ENCODE results near the gene ANKRD33. TPM values are rescaled to one million over a fixed set of nuclear protein-coding genes. Genes with fewer than 3 reads are reported as not detected.
A peak's percentile ranks its signal among the peaks of the same experiment; 100 is the strongest.

The ANKRD33 gene
- polyA plus RNA-seq, 1 of the 3 experiments (the other 2 are of a cell fraction): not detected

DNA sequence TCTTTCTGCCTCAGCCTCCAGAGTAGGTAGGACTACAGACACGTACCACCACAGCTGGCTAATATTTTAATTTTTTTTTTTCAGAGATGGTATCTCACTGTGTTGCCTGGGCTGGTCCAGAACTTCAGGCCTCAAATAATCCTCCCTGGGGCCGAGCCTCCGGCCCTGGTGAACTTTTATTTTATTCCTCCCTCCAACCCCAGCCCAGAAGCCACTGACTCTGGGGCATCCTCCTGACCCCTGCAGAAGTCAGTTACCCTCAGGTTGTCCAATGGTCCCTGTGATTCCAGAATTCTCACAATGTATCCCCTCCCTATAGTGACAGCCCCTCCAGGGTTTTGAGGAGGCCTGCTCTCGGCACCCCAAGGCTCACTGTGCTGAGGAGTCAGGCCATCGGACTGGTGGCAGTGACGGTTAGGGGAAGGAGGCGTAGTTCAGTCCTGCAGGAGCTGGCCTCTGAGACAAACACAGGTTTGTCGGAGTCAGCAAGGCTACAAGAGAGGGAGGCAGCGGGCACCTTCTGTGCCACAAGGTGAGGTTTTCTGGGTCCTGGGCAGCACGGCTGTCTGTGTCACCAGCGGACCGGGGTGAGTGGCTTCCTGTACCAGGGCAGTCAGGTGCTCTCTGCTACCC is 20.0 kb upstream of the ANKRD33 start:
- CTCF ChIA-PET: interaction anchor here (0.7 to 18.2 kb wide), 6 partner anchors 9 to 113 kb away, joined by 3 to 194 read pairs (median 4); partner anchors contain the start of gene FIGNL2
- no peak overlapping the region for H3K4me2 ChIP-seq

DNA sequence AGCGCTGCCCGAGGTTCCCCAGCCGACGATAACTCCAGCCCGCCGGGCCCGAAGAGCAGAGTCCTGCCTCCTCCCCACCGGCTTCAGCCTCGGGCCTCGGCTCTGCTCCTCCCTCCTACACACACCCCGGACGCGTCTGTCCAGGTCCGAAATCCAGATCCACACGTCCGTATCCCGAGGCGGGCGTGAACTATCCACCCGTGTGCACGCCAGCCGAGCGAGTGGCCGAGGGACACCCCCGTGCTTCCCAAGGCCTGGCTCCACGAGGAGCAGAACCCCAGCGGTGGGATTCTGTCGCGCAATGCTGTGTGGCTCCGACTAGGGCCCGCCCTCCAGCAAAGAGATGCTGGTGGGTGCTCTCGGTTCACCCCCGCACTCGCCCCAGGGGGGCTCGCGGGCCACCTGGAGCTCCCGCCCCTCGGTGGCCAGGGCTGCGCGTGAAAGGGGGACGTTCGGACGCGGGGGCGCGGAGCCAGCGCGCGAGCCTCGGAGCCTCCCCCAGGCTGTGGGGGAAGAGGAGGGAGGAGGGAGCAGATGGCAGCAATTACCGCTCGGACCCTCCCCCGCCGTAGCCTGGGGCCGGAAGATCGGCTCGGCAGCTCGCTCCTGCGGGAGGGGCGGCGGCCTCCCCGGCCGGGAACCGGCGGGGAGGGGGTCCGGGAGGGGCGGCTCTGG is 18.9 kb upstream of the ANKRD33 start:
- CTCF ChIA-PET: interaction anchor here (1.0 to 18.2 kb wide), 6 partner anchors 20 to 450 kb away, joined by 3 to 194 read pairs (median 4); a partner anchor contains a TSS
- Histone ChIP-seq H2AFZ (ENCODE audit: low read depth) (peak overlapping the region; percentile 76), H3K9me3 (no peaks in the 10 kb centered on the region), H3K79me2 (ENCODE audit: insufficient read depth) (no peaks in the 10 kb centered on the region), H3K27ac (ENCODE audit: low read depth in 2 of 2, low read length in 1 of 2) (peak overlapping the region in 1 of 2 experiments; percentile 28; a peak in 1 of 4 replicates), H3K4me3 (ENCODE audit: low read depth in 2 of 2, low read length in 1 of 2) (peak overlapping the region; percentile 16 to 40; a peak in 3 of 4 replicates), H3K36me3 (replicated peaks in 1 of 2; ENCODE audit: control insufficient read depth in 1 of 2, insufficient read depth in 2 of 2, low read length in 1 of 2) (no peaks in the 10 kb centered on the region), H3K9ac (no peak overlapping the region), H3K4me1 (ENCODE audit: control insufficient read depth in 1 of 2, insufficient read depth in 2 of 2, low read depth in 1 of 2, low read length in 1 of 2) (peaks cover 0 to 57% of the 10 kb centered on the region in 2 experiments; a peak in 1 of 4 replicates), H4K20me1 (ENCODE audit: insufficient read depth) (no peaks in the 10 kb centered on the region), H3K4me2 (peak overlapping the region; percentile 69; the same call in 1 of the 2 replicates), H3K9me2 (no peaks in the 10 kb centered on the region), H3F3A (replicated peaks; ENCODE audit: insufficient read depth) (no peaks in the 10 kb centered on the region), H3K27me3 (ENCODE audit: insufficient read depth) (no peaks in the 10 kb centered on the region; the same call in 1 of the 2 replicates)
- DNase-seq: peak; percentile 91
- 52% methylated on average over 29 of the region's 67 CpGs for WGBS (ENCODE audit: low lambda C conversion rate)
- POLR2A ChIA-PET: interaction anchor here (1.4 kb wide), 1 partner anchor 43 kb away, joined by 4 read pairs; no protein-coding TSS in a partner anchor
- no peak for TF ChIP-seq EZH2phosphoT487 (IDR thresholded peaks at IDR 0.05; ENCODE audit: borderline replicate concordance, low read depth)
- TF ChIP-seq, protein P1, sequence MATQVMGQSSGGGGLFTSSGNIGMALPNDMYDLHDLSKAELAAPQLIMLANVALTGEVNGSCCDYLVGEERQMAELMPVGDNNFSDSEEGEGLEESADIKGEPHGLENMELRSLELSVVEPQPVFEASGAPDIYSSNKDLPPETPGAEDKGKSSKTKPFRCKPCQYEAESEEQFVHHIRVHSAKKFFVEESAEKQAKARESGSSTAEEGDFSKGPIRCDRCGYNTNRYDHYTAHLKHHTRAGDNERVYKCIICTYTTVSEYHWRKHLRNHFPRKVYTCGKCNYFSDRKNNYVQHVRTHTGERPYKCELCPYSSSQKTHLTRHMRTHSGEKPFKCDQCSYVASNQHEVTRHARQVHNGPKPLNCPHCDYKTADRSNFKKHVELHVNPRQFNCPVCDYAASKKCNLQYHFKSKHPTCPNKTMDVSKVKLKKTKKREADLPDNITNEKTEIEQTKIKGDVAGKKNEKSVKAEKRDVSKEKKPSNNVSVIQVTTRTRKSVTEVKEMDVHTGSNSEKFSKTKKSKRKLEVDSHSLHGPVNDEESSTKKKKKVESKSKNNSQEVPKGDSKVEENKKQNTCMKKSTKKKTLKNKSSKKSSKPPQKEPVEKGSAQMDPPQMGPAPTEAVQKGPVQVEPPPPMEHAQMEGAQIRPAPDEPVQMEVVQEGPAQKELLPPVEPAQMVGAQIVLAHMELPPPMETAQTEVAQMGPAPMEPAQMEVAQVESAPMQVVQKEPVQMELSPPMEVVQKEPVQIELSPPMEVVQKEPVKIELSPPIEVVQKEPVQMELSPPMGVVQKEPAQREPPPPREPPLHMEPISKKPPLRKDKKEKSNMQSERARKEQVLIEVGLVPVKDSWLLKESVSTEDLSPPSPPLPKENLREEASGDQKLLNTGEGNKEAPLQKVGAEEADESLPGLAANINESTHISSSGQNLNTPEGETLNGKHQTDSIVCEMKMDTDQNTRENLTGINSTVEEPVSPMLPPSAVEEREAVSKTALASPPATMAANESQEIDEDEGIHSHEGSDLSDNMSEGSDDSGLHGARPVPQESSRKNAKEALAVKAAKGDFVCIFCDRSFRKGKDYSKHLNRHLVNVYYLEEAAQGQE (IDR thresholded peaks at IDR 0.05; ENCODE audit: low read depth, low read length): no peak
- TF ChIP-seq FOXM1 (IDR thresholded peaks at IDR 0.05; ENCODE audit: low read depth): no peak
- TF ChIP-seq EP300 (IDR thresholded peaks at IDR 0.05; ENCODE audit: borderline replicate concordance in 1 of 2, low read depth in 1 of 2, low read length in 1 of 2): peak in 1 of 2 experiments; percentile 49; a peak in 1 of 4 replicates
- TF ChIP-seq RCOR1 (IDR thresholded peaks at IDR 0.05; ENCODE audit: low read length): no peak
- no peak for TF ChIP-seq ELF1 (IDR thresholded peaks at IDR 0.05)
- peak; percentile 8; the same call in 1 of the 2 replicates for TF ChIP-seq TCF12 (IDR thresholded peaks at IDR 0.05)
- TF ChIP-seq, protein P2, sequence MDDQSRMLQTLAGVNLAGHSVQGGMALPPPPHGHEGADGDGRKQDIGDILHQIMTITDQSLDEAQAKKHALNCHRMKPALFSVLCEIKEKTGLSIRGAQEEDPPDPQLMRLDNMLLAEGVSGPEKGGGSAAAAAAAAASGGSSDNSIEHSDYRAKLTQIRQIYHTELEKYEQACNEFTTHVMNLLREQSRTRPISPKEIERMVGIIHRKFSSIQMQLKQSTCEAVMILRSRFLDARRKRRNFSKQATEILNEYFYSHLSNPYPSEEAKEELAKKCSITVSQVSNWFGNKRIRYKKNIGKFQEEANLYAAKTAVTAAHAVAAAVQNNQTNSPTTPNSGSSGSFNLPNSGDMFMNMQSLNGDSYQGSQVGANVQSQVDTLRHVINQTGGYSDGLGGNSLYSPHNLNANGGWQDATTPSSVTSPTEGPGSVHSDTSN (IDR thresholded peaks at IDR 0.05): no peak
- no peak for TF ChIP-seq RXRA (IDR thresholded peaks at IDR 0.05; ENCODE audit: borderline replicate concordance, low read depth)
- TF ChIP-seq, protein P3, sequence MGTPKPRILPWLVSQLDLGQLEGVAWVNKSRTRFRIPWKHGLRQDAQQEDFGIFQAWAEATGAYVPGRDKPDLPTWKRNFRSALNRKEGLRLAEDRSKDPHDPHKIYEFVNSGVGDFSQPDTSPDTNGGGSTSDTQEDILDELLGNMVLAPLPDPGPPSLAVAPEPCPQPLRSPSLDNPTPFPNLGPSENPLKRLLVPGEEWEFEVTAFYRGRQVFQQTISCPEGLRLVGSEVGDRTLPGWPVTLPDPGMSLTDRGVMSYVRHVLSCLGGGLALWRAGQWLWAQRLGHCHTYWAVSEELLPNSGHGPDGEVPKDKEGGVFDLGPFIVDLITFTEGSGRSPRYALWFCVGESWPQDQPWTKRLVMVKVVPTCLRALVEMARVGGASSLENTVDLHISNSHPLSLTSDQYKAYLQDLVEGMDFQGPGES (IDR thresholded peaks at IDR 0.05; ENCODE audit: low read depth, low read length): no peak
- no peak for TF ChIP-seq SIN3A (IDR thresholded peaks at IDR 0.05; ENCODE audit: borderline replicate concordance, low read depth, low read length)
- TF ChIP-seq POLR2AphosphoS5 (IDR thresholded peaks at IDR 0.05; ENCODE audit: low read depth, low read length): no peak
- TF ChIP-seq TAF1 (IDR thresholded peaks at IDR 0.05; ENCODE audit: borderline replicate concordance, low read depth, low read length): no peak
- TF ChIP-seq MXI1 (IDR thresholded peaks at IDR 0.05; ENCODE audit: low read depth, low read length): peak; percentile 57; the same call in 1 of the 2 replicates
- no peak for TF ChIP-seq NFIC (IDR thresholded peaks at IDR 0.05; ENCODE audit: borderline replicate concordance)
- TF ChIP-seq FOSL2 (IDR thresholded peaks at IDR 0.05; ENCODE audit: borderline replicate concordance, low read depth): no peak
- no peak for TF ChIP-seq YY1 (IDR thresholded peaks at IDR 0.05; ENCODE audit: low read depth)
- TF ChIP-seq TEAD4 (IDR thresholded peaks at IDR 0.05; ENCODE audit: borderline replicate concordance, insufficient read depth): no peak
- TF ChIP-seq GATA2 (CRISPR knock-in tag; IDR thresholded peaks at IDR 0.05): no peak; the same call in 1 of the 2 replicates

More for the DNA sequence above, 20.0 kb upstream of the ANKRD33 start:
- POLR2A ChIA-PET: interaction anchor here (0.6 kb wide), 1 partner anchor 11 kb away, joined by 3 read pairs; no protein-coding TSS in a partner anchor
- H4K20me1 ChIP-seq (ENCODE audit: insufficient read depth): no peaks in the 10 kb centered on the region
- H3K4me1 ChIP-seq (ENCODE audit: control insufficient read depth in 1 of 2, insufficient read depth in 2 of 2, low read depth in 1 of 2, low read length in 1 of 2): peaks cover 0 to 51% of the 10 kb centered on the region in 2 experiments; a peak in 1 of 4 replicates
- no peak overlapping the region for H2AFZ ChIP-seq (ENCODE audit: low read depth)
- DNase-seq: no peak
- WGBS (ENCODE audit: low lambda C conversion rate): 96% methylated on average over 12 of the region's 12 CpGs
- H3K79me2 ChIP-seq (ENCODE audit: insufficient read depth): no peaks in the 10 kb centered on the region
- H3K9ac ChIP-seq: no peak overlapping the region
- H3F3A ChIP-seq (replicated peaks; ENCODE audit: insufficient read depth): no peaks in the 10 kb centered on the region
- no peak overlapping the region for H3K27ac ChIP-seq (ENCODE audit: low read depth in 2 of 2, low read length in 1 of 2)
- H3K4me3 ChIP-seq (ENCODE audit: low read depth in 2 of 2, low read length in 1 of 2): no peak overlapping the region
- H3K9me2 ChIP-seq: no peaks in the 10 kb centered on the region
- TF ChIP-seq EZH2phosphoT487 (IDR thresholded peaks at IDR 0.05; ENCODE audit: borderline replicate concordance, low read depth): no peak
- TF ChIP-seq MXI1 (IDR thresholded peaks at IDR 0.05; ENCODE audit: low read depth, low read length): no peak
- TF ChIP-seq CHD2 (IDR thresholded peaks at IDR 0.05; ENCODE audit: low read length, partially characterized antibody): no peak
- no peaks in the 10 kb centered on the region for H3K9me3 ChIP-seq
- H3K27me3 ChIP-seq (ENCODE audit: insufficient read depth): no peaks in the 10 kb centered on the region; the same call in 1 of the 2 replicates
- H3K36me3 ChIP-seq (replicated peaks in 1 of 2; ENCODE audit: control insufficient read depth in 1 of 2, insufficient read depth in 2 of 2, low read length in 1 of 2): no peaks in the 10 kb centered on the region

Data from SK-N-SH (cell line).